Fibroblast of lung (primary cell): ENCODE data around the gene CACNA1E. TPM values are rescaled to one million over a fixed set of nuclear protein-coding genes. Genes with fewer than 3 reads are reported as not detected.

ENCODE experiments used
- DNase-seq, 2 donors: peaks; one replicate each; pipeline versions ENCODE4 v3.0.0 to v3.0.0-alpha.2; 2010; ENCODE audit warnings: low read depth in 2 of 2
- H2AFZ ChIP-seq: 2 replicates; pipeline ENCODE4 v1.5.1; 2012; ENCODE audit warnings: low read length, control low read depth, inconsistent platforms
- H3K27ac ChIP-seq: 2 replicates; pipeline ENCODE4 v1.5.1; 2011; ENCODE audit warnings: low read length, control low read depth; ENCODE audit not compliant: insufficient read depth
- H3K27me3 ChIP-seq: 2 replicates; pipeline ENCODE4 v1.5.1; 2011; ENCODE audit warnings: mild to moderate bottlenecking, low read length; ENCODE audit not compliant: control insufficient read depth, insufficient read depth
- H3K36me3 ChIP-seq: 2 replicates; pipeline ENCODE4 v1.5.1; 2011; ENCODE audit warnings: low read length; ENCODE audit not compliant: control insufficient read depth, insufficient read depth
- H3K4me1 ChIP-seq: 2 replicates; pipeline ENCODE4 v1.5.1; 2011; ENCODE audit warnings: low read length; ENCODE audit not compliant: control insufficient read depth, insufficient read depth; ENCODE audit errors: extremely low read depth
- H3K4me2 ChIP-seq: 2 replicates; pipeline ENCODE4 v1.5.1; 2011; ENCODE audit warnings: low read length, control low read depth; ENCODE audit not compliant: insufficient read depth; ENCODE audit errors: extremely low read depth
- H3K4me3 ChIP-seq, 4 experiments: fragments of 200-600 bp in 1 of 4; sonication (generic) in 1 of 4; replicated peaks in 1 of 4; 2 replicates each; pipeline ENCODE4 v1.5.1; 2011 to 2016; ENCODE audit warnings: low read length in 4 of 4, low read depth in 3 of 4, mild to moderate bottlenecking in 3 of 4, control low read depth in 2 of 4, inconsistent platforms in 1 of 4, mixed read lengths in 1 of 4; ENCODE audit not compliant: insufficient read depth in 1 of 4; ENCODE audit errors: control extremely low read depth in 1 of 4
- H3K79me2 ChIP-seq: 2 replicates; pipeline ENCODE4 v1.5.1; 2012; ENCODE audit warnings: mild to moderate bottlenecking, low read length, inconsistent platforms; ENCODE audit not compliant: control insufficient read depth, insufficient read depth
- H3K9ac ChIP-seq: 2 replicates; pipeline ENCODE4 v1.5.1; 2011; ENCODE audit warnings: mild to moderate bottlenecking, low read length, control low read depth; ENCODE audit not compliant: insufficient read depth
- H3K9me3 ChIP-seq: 2 replicates; pipeline ENCODE4 v1.5.1; 2012; ENCODE audit warnings: low read depth, low read length; ENCODE audit not compliant: control insufficient read depth, insufficient read depth
- H4K20me1 ChIP-seq: 2 replicates; pipeline ENCODE4 v1.5.1; 2011; ENCODE audit warnings: low read length; ENCODE audit not compliant: control insufficient read depth, insufficient read depth; ENCODE audit errors: extremely low read depth
- EZH2 ChIP-seq: IDR thresholded peaks from 2 replicates; pipeline ENCODE4 v1.5.1; 2012; ENCODE audit warnings: low read length, control low read depth, mild to moderate bottlenecking; ENCODE audit errors: missing control alignments
- polyA plus RNA-seq, 2 donors: library from polyadenylated mRNA; depleted of rRNA in 1 of 2; stranded (reverse) in 1 of 2; unstranded in 1 of 2; fragments of >200 nt; gene quantifications; 2 replicates each; pipeline ENCODE4 v1.2.1, GENCODE V29; 2011 to 2012; ENCODE audit warnings: missing spikeins in 1 of 2
- total RNA-seq: library from RNA; depleted of rRNA; stranded (reverse); fragments of >200 nt; gene quantifications from 2 replicates; pipeline ENCODE4 v1.2.1, GENCODE V29; 2014
- TF ChIP-seq, protein P1 (sequence below), 2 donors: IDR thresholded peaks in 1 of 2; conservative IDR thresholded peaks in 1 of 2; 1 replicate in 1 of 2; 2 replicates in 1 of 2; pipeline ENCODE4 v1.5.1; 2011 to 2012; ENCODE audit warnings: low read length in 2 of 2, control low read depth in 1 of 2, inconsistent platforms in 1 of 2, low read depth in 1 of 2, mild to moderate bottlenecking in 1 of 2

CACNA1E gene
- total and polyA plus RNA-seq, 2 donors (not counting 1 experiment from before 2014, with no cell fraction given), result 0.01 TPM; not detected in 1

DNA sequence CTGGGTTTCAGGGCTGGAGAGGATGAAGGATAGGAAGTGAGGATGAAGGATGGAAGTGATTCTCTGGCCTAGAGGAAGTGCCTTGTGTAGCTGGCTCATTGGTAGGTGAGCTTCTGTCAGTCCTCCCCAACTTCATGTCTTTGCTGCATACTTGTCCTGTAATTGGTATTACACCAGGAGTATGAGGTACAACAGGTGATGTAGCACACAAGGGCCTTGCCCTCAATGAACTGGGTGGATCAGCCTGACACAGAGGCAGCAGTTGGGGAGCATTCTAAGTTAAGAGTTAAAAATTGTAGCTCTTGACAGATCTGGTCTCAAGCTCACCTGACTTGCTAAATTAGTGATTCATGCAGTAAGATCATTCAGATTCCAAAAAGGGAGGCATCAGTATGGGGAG is 37.9 kb upstream of the CACNA1E start:
- no peaks in the 10 kb centered on the region for H3K79me2 ChIP-seq
- H3K27me3 ChIP-seq, result no peaks in the 10 kb centered on the region
- no peak for DNase-seq

DNA sequence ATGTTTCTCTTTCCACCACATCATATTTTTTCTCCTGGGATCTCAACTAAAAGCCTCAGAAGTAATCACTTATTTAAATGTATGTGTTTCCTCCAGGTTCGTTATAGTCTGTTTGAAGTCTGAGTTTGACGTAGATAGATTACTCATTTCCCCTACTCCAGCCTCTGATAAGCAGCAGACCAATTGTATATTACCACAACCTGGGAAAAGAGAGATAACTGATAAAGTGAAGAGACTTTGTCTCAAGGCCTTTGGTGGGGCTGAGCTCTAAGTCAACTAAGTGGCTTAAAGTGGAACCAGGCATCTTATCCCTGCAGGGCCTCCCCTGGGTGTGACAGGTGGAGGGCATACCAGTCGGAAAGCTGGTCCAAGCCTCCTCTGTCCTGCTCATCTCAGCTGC is 34.9 kb upstream of the CACNA1E start:
- Histone ChIP-seq H3K27ac (no peak overlapping the region), H3K79me2 (no peaks in the 10 kb centered on the region), H4K20me1 (no peaks in the 10 kb centered on the region), H3K4me3 (no peak overlapping the region), H3K36me3 (no peaks in the 10 kb centered on the region), H2AFZ (no peak overlapping the region), H3K4me2 (no peak overlapping the region), H3K9me3 (no peaks in the 10 kb centered on the region), H3K9ac (no peak overlapping the region), H3K4me1 (no peaks in the 10 kb centered on the region), H3K27me3 (no peaks in the 10 kb centered on the region)
- DNase-seq, result no peak
- TF ChIP-seq, protein P1, sequence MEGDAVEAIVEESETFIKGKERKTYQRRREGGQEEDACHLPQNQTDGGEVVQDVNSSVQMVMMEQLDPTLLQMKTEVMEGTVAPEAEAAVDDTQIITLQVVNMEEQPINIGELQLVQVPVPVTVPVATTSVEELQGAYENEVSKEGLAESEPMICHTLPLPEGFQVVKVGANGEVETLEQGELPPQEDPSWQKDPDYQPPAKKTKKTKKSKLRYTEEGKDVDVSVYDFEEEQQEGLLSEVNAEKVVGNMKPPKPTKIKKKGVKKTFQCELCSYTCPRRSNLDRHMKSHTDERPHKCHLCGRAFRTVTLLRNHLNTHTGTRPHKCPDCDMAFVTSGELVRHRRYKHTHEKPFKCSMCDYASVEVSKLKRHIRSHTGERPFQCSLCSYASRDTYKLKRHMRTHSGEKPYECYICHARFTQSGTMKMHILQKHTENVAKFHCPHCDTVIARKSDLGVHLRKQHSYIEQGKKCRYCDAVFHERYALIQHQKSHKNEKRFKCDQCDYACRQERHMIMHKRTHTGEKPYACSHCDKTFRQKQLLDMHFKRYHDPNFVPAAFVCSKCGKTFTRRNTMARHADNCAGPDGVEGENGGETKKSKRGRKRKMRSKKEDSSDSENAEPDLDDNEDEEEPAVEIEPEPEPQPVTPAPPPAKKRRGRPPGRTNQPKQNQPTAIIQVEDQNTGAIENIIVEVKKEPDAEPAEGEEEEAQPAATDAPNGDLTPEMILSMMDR (conservative IDR thresholded peaks at IDR 0.05 in 1 of 2, IDR thresholded peaks at IDR 0.05 in 1 of 2; ENCODE audit: low read depth in 1 of 2, low read length in 2 of 2), result no peak
- no peak for TF ChIP-seq EZH2

More for the DNA sequence above, 37.9 kb upstream of the CACNA1E start:
- Histone ChIP-seq H3K4me1 (no peaks in the 10 kb centered on the region), H3K36me3 (no peaks in the 10 kb centered on the region), H3K27ac (no peak overlapping the region), H3K4me2 (no peak overlapping the region), H3K9me3 (no peaks in the 10 kb centered on the region), H4K20me1 (no peaks in the 10 kb centered on the region), H3K4me3 (no peak overlapping the region), H3K9ac (no peak overlapping the region), H2AFZ (no peak overlapping the region)
- no peak for TF ChIP-seq EZH2
- TF ChIP-seq, protein P1 (conservative IDR thresholded peaks at IDR 0.05 in 1 of 2, IDR thresholded peaks at IDR 0.05 in 1 of 2; ENCODE audit: low read depth in 1 of 2, low read length in 2 of 2), result no peak

GRCh38 chr1:181451661-181452230 is 31.6 kb upstream of the CACNA1E start:
- TF ChIP-seq EZH2, result no peak
- TF ChIP-seq, protein P1 (conservative IDR thresholded peaks at IDR 0.05 in 1 of 2, IDR thresholded peaks at IDR 0.05 in 1 of 2; ENCODE audit: low read depth in 1 of 2, low read length in 2 of 2), result no peak
- Histone ChIP-seq H4K20me1 (no peaks in the 10 kb centered on the region), H2AFZ (no peak overlapping the region), H3K9ac (no peak overlapping the region), H3K4me3 (no peak overlapping the region), H3K27ac (no peak overlapping the region), H3K27me3 (no peaks in the 10 kb centered on the region), H3K79me2 (no peaks in the 10 kb centered on the region), H3K4me1 (no peaks in the 10 kb centered on the region), H3K4me2 (no peak overlapping the region), H3K36me3 (no peaks in the 10 kb centered on the region), H3K9me3 (no peaks in the 10 kb centered on the region)
- no peak for DNase-seq
